Neural progenitor cell (in vitro differentiated cells): ENCODE measurements around the gene RAPGEF6.

ENCODE experiments used
- EZH2 ChIP-seq: fragments of 200-600 bp; sonication (generic); IDR thresholded peaks from 2 replicates; pipeline ENCODE4 v1.6.1; 2017; ENCODE audit warnings: antibody characterized with exemption, mild to moderate bottlenecking, moderate library complexity
- EZH2phosphoT487 ChIP-seq: fragments of 200-600 bp; sonication (generic); IDR thresholded peaks from 2 replicates; pipeline ENCODE4 v1.6.1; 2017; ENCODE audit warnings: antibody characterized with exemption

GRCh38 chr5:131630208-131630962 is 4.6 kb downstream of the RAPGEF6 start:
- no peak for TF ChIP-seq EZH2phosphoT487
- no peak for TF ChIP-seq EZH2
